Natural killer cell (primary cell): ENCODE data around the gene FBXO31. TPM values are rescaled to one million over a fixed set of nuclear protein-coding genes. Genes with fewer than 3 reads are reported as not detected.

Experiments
- ATAC-seq, 3 donors: fragments of 150-1000 bp in 2 of 3; fragments of 200-7000 bp in 1 of 3; cut with Tn5 transposase; 1 replicate in 1 of 3; 2 replicates in 2 of 3; pipeline ENCODE4 v1.10.0; 2021; ENCODE audit warnings: mild to moderate bottlenecking in 2 of 3, moderate library complexity in 2 of 3
- DNase-seq, 2 donors: peaks; one replicate each; pipeline versions ENCODE4 v3.0.0 to v3.0.0-alpha.2; 2013 to 2021; ENCODE audit warnings: mixed read lengths in 1 of 2
- H3K27ac ChIP-seq: one replicate; pipeline ENCODE4 v1.5.1; 2013; ENCODE audit warnings: mild to moderate bottlenecking, low read length
- H3K27me3 ChIP-seq: one replicate; pipeline ENCODE4 v1.6.1; 2013; ENCODE audit warnings: low read length; ENCODE audit not compliant: control insufficient read depth, insufficient read depth
- H3K36me3 ChIP-seq: one replicate; pipeline ENCODE4 v1.6.1; 2013; ENCODE audit warnings: low read length; ENCODE audit not compliant: control insufficient read depth, insufficient read depth
- H3K4me1 ChIP-seq: one replicate; pipeline ENCODE4 v1.6.1; 2013; ENCODE audit warnings: low read length; ENCODE audit not compliant: control insufficient read depth, insufficient read depth
- H3K4me3 ChIP-seq: one replicate; pipeline ENCODE4 v1.5.1; 2013; ENCODE audit warnings: low read length
- H3K9me3 ChIP-seq: one replicate; pipeline ENCODE4 v1.6.1; 2013; ENCODE audit warnings: low read length; ENCODE audit not compliant: control insufficient read depth, insufficient read depth
- H3K27ac Mint-ChIP-seq, 2 donors: one replicate each; pipeline ENCODE4 v1.8.0; 2022; ENCODE audit warnings: mild to moderate bottlenecking in 2 of 2, mixed read lengths in 2 of 2, moderate library complexity in 1 of 2
- H3K27me3 Mint-ChIP-seq, 2 donors: one replicate each; pipeline ENCODE4 v1.8.0; 2022; ENCODE audit warnings: low read depth in 2 of 2, mixed read lengths in 2 of 2
- H3K36me3 Mint-ChIP-seq: one replicate; pipeline ENCODE4 v1.8.0; 2022; ENCODE audit warnings: mixed read lengths
- H3K4me1 Mint-ChIP-seq, 2 donors: one replicate each; pipeline ENCODE4 v1.8.0; 2022; ENCODE audit warnings: mixed read lengths in 2 of 2
- H3K4me3 Mint-ChIP-seq: one replicate; pipeline ENCODE4 v1.8.0; 2022; ENCODE audit warnings: mild to moderate bottlenecking, moderate library complexity, mixed read lengths
- H3K9me3 Mint-ChIP-seq, 2 donors: one replicate each; pipeline ENCODE4 v1.8.0; 2022; ENCODE audit warnings: mixed read lengths in 2 of 2
- WGBS: methylation state at CpG from one replicate; pipeline ENCODE4 v1.1.7; 2013; ENCODE audit warnings: missing lambda C conversion rate; ENCODE audit not compliant: insufficient coverage; 5-methylcytosine and 5-hydroxymethylcytosine counted together
- intact Hi-C: fragments of 100-400 bp; cut with micrococcal nuclease; formaldehyde crosslinking; loops from one replicate; pipeline ENCODE4 v1.14.2; 2022
- total RNA-seq, 4 donors: library from RNA; stranded (reverse); fragments of 120-200 nt in 1 of 4; gene quantifications; one replicate each; pipeline versions ENCODE4 v1.2.3 to v1.2.4, GENCODE V29; 2013 to 2022
- TF ChIP-seq, protein P1 (sequence below): fragments of 200-600 bp; IDR thresholded peaks from one replicate; pipeline ENCODE4 v1.8.0; 2022; ENCODE audit warnings: antibody characterized with exemption

FBXO31 gene
- total RNA-seq, 3 donors from 2014 or later (not counting 1 experiment from before 2014, with no cell fraction given) = 32.2 to 47.2 (median 37.6) TPM

DNA sequence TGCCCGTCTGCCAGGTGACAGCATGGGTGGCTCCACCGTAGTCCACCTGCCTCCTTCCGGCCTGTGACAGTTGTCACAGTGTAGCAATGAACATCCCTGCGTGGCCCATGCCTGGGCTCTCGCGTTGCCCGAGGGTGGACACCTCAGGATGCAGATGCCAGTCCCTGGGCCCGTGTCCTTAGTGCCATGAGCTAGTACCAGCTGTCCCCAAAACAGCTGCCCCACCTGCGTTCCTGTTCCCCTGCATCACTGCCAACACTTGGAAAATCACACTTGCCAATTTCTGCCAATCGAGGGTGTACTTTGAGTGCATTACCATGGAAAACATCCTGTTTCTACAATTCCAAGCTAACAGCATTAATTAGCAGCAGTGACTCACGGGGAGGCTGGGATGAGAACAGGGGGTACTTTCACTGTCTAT is 57.4 kb downstream of the FBXO31 start:
- 97% methylated on average over 10 of the region's 11 CpGs for WGBS
- intact Hi-C loops = no loop called here
- no peak overlapping the region for H3K4me3 ChIP-seq
- ATAC-seq (no peak), DNase-seq (no peak)
- peaks cover 17% of the 10 kb centered on the region for H3K36me3 ChIP-seq
- Mint-ChIP-seq H3K9me3 (no peaks in the 10 kb centered on the region), H3K27ac (no peak overlapping the region), H3K4me3 (no peak overlapping the region), H3K36me3 (no peaks in the 10 kb centered on the region), H3K4me1 (peaks cover 0 to 11% of the 10 kb centered on the region in 2 donors), H3K27me3 (no peaks in the 10 kb centered on the region)
- no peak overlapping the region for H3K27ac ChIP-seq
- no peaks in the 10 kb centered on the region for H3K27me3 ChIP-seq
- H3K9me3 ChIP-seq = no peaks in the 10 kb centered on the region
- peaks cover 7% of the 10 kb centered on the region for H3K4me1 ChIP-seq
- TF ChIP-seq, protein P1, sequence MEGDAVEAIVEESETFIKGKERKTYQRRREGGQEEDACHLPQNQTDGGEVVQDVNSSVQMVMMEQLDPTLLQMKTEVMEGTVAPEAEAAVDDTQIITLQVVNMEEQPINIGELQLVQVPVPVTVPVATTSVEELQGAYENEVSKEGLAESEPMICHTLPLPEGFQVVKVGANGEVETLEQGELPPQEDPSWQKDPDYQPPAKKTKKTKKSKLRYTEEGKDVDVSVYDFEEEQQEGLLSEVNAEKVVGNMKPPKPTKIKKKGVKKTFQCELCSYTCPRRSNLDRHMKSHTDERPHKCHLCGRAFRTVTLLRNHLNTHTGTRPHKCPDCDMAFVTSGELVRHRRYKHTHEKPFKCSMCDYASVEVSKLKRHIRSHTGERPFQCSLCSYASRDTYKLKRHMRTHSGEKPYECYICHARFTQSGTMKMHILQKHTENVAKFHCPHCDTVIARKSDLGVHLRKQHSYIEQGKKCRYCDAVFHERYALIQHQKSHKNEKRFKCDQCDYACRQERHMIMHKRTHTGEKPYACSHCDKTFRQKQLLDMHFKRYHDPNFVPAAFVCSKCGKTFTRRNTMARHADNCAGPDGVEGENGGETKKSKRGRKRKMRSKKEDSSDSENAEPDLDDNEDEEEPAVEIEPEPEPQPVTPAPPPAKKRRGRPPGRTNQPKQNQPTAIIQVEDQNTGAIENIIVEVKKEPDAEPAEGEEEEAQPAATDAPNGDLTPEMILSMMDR = no peak

GRCh38 chr16:87325423-87325858 is 58.1 kb downstream of the FBXO31 start:
- Mint-ChIP-seq H3K36me3 (no peaks in the 10 kb centered on the region), H3K4me3 (no peak overlapping the region), H3K27me3 (no peaks in the 10 kb centered on the region), H3K4me1 (peaks cover 0 to 11% of the 10 kb centered on the region in 2 donors), H3K9me3 (no peaks in the 10 kb centered on the region), H3K27ac (no peak overlapping the region)
- Histone ChIP-seq H3K9me3 (no peaks in the 10 kb centered on the region), H3K4me1 (peaks cover 7% of the 10 kb centered on the region), H3K27me3 (no peaks in the 10 kb centered on the region), H3K27ac (no peak overlapping the region), H3K36me3 (peaks cover 10% of the 10 kb centered on the region), H3K4me3 (no peak overlapping the region)
- ATAC-seq = no peak
- TF ChIP-seq, protein P1 = no peak
- 53% methylated on average over 15 of the region's 15 CpGs for WGBS
- no peak for DNase-seq
- intact Hi-C loops = loop anchor here (2.0 kb wide), 1 partner anchor 69 kb away; no protein-coding TSS in a partner anchor

DNA sequence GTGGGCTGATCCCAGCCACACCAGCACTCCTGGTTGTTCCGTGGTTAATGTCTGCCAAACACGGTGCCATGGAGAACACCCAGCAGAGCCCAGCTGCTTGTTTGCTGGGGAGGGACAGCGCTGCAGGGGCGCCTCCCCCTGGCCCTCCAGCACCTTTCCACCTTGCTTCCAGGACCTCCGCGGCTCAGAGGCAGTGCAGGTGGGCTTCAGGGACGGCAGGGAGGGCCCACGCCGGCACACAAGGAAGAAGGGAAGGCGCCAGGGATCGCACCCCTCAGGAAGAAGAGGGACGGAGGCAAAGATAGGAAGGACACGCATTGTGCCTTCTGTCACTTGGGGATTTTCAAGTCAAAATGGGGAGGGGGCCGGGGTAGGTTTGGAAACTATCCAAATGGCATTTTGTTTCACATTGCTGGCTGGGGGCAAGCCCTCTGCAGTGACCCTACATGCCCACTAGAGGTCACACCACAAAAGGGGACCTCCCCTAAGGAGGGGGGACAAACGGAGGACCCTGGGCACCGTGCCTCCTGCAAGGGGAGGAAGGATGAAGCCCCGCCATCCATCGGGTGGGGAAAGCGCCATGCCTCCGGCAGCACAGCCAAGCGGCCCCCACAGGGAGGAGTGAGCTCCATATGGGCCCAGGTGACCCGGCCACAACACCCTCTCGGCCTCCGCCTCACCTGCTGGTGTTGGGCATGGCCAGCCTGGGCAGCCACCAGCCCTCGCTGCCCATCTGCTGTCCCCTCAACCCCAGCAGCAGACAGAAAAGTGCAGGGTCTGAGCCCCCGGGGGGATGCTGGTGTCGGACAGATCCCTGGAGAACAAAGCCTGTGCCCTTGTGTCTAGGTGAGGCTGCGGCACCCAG is 58.9 kb downstream of the FBXO31 start:
- Histone ChIP-seq H3K4me3 (no peak overlapping the region), H3K36me3 (peaks cover 4% of the 10 kb centered on the region), H3K9me3 (no peaks in the 10 kb centered on the region), H3K27me3 (no peaks in the 10 kb centered on the region), H3K4me1 (peaks cover 7% of the 10 kb centered on the region), H3K27ac (no peak overlapping the region)
- Mint-ChIP-seq H3K36me3 (no peaks in the 10 kb centered on the region), H3K4me3 (no peak overlapping the region), H3K9me3 (no peaks in the 10 kb centered on the region), H3K4me1 (peaks cover 0 to 11% of the 10 kb centered on the region in 2 donors), H3K27ac (peak overlapping the region in 1 of 2 donors; percentile 74), H3K27me3 (no peaks in the 10 kb centered on the region)
- intact Hi-C loops = loop anchor here (2.0 kb wide), 1 partner anchor 70 kb away; no protein-coding TSS in a partner anchor
- TF ChIP-seq, protein P1 = peak; percentile 86
- peak; percentile 76 to 96 (median 87) for ATAC-seq
- DNase-seq = peak; percentile 28 to 72
- WGBS = 62% methylated on average over 28 of the region's 28 CpGs
